Measurements from ENCODE around the gene ZNF580. TPM values are rescaled to one million over a fixed set of nuclear protein-coding genes. Genes with fewer than 3 reads are reported as not detected.

The ZNF580 gene
- total RNA-seq, 1 experiment from 2014 or later: 32.0 TPM

DNA sequence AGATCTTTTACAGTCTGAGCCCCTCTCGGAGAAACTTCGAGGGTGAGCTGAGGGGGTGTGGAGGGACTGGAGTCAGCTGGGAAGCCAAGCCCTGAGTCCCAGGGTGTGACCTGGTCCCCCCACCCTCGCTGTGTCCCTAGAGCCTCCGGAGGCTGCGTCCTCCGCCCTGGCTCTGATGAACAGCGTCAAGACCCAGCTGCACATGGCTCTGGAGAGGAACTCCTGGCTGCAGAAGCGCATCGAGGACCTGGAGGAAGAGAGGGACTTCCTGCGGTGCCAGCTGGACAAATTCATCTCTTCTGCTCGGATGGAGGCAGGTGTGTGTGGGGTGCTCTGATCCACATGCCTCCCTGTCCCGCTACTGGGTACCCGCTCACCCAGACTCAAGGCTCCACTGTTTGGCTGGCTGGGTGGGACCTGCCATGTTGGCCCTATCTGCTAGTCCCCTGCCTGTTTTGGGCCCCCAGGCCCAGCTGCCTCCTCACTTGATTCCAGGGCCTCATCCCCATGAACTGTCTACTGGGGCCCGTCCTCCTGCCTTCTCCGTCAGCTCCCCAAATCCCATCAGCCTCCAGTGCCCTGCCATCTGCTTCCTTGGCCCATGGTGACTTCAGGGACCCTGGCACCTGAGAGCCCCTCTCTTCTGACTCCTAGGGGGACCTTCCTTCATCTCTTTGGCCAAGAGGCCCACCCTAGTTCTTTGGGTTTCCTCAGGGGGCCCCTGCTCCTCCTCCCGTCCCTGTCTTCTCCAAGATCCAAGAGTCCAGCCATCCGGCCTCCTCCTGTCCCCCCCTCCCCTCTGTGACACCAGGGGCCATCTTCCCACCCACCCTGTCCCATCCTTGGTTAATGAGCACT lies 8.7 kb downstream of the ZNF580 start:
- Mint-ChIP-seq H3K27me3 (ENCODE audit: low read depth) (peaks cover 3% of the 10 kb centered on the region; the same call in 1 of the 2 replicates), H3K36me3 (peaks cover 16% of the 10 kb centered on the region), H3K4me1 (peaks cover 18% of the 10 kb centered on the region), H3K9me3 (no peaks in the 10 kb centered on the region), H3K27ac (no peak overlapping the region), H3K4me3 (peak overlapping the region; percentile 78)
- DNase-seq (ENCODE audit: low spot score) (no peak), ATAC-seq (no peak)
- TF ChIP-seq ATF1 (CRISPR knock-in tag; IDR thresholded peaks at IDR 0.05): no peak
- no peak for TF ChIP-seq ZNF423 (CRISPR knock-in tag; IDR thresholded peaks at IDR 0.05)
- no peak for TF ChIP-seq GTF2I (CRISPR knock-in tag; conservative IDR thresholded peaks at IDR 0.05)
- TF ChIP-seq ZNF138 (CRISPR knock-in tag; conservative IDR thresholded peaks at IDR 0.05): no peak
- no peak for TF ChIP-seq FOXJ3 (CRISPR knock-in tag; IDR thresholded peaks at IDR 0.05; ENCODE audit: borderline replicate concordance)
- TF ChIP-seq ZNF219 (CRISPR knock-in tag; IDR thresholded peaks at IDR 0.05; ENCODE audit: borderline replicate concordance): no peak
- TF ChIP-seq, protein P1, sequence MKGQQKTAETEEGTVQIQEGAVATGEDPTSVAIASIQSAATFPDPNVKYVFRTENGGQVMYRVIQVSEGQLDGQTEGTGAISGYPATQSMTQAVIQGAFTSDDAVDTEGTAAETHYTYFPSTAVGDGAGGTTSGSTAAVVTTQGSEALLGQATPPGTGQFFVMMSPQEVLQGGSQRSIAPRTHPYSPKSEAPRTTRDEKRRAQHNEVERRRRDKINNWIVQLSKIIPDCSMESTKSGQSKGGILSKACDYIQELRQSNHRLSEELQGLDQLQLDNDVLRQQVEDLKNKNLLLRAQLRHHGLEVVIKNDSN (CRISPR knock-in tag; IDR thresholded peaks at IDR 0.05): no peak
- TF ChIP-seq, protein P2, sequence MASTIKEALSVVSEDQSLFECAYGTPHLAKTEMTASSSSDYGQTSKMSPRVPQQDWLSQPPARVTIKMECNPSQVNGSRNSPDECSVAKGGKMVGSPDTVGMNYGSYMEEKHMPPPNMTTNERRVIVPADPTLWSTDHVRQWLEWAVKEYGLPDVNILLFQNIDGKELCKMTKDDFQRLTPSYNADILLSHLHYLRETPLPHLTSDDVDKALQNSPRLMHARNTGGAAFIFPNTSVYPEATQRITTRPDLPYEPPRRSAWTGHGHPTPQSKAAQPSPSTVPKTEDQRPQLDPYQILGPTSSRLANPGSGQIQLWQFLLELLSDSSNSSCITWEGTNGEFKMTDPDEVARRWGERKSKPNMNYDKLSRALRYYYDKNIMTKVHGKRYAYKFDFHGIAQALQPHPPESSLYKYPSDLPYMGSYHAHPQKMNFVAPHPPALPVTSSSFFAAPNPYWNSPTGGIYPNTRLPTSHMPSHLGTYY (CRISPR knock-in tag; IDR thresholded peaks at IDR 0.05): no peak
- TF ChIP-seq SOX15 (CRISPR knock-in tag; IDR thresholded peaks at IDR 0.05): no peak
- TF ChIP-seq, protein P3, sequence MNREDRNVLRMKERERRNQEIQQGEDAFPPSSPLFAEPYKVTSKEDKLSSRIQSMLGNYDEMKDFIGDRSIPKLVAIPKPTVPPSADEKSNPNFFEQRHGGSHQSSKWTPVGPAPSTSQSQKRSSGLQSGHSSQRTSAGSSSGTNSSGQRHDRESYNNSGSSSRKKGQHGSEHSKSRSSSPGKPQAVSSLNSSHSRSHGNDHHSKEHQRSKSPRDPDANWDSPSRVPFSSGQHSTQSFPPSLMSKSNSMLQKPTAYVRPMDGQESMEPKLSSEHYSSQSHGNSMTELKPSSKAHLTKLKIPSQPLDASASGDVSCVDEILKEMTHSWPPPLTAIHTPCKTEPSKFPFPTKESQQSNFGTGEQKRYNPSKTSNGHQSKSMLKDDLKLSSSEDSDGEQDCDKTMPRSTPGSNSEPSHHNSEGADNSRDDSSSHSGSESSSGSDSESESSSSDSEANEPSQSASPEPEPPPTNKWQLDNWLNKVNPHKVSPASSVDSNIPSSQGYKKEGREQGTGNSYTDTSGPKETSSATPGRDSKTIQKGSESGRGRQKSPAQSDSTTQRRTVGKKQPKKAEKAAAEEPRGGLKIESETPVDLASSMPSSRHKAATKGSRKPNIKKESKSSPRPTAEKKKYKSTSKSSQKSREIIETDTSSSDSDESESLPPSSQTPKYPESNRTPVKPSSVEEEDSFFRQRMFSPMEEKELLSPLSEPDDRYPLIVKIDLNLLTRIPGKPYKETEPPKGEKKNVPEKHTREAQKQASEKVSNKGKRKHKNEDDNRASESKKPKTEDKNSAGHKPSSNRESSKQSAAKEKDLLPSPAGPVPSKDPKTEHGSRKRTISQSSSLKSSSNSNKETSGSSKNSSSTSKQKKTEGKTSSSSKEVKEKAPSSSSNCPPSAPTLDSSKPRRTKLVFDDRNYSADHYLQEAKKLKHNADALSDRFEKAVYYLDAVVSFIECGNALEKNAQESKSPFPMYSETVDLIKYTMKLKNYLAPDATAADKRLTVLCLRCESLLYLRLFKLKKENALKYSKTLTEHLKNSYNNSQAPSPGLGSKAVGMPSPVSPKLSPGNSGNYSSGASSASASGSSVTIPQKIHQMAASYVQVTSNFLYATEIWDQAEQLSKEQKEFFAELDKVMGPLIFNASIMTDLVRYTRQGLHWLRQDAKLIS (CRISPR knock-in tag; IDR thresholded peaks at IDR 0.05; ENCODE audit: borderline replicate concordance): no peak
- TF ChIP-seq, protein P4, sequence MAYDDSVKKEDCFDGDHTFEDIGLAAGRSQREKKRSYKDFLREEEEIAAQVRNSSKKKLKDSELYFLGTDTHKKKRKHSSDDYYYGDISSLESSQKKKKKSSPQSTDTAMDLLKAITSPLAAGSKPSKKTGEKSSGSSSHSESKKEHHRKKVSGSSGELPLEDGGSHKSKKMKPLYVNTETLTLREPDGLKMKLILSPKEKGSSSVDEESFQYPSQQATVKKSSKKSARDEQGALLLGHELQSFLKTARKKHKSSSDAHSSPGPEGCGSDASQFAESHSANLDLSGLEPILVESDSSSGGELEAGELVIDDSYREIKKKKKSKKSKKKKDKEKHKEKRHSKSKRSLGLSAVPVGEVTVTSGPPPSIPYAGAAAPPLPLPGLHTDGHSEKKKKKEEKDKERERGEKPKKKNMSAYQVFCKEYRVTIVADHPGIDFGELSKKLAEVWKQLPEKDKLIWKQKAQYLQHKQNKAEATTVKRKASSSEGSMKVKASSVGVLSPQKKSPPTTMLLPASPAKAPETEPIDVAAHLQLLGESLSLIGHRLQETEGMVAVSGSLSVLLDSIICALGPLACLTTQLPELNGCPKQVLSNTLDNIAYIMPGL (CRISPR knock-in tag; IDR thresholded peaks at IDR 0.05): no peak
- TF ChIP-seq NR1H2 (CRISPR knock-in tag; IDR thresholded peaks at IDR 0.05): no peak
- no peak for TF ChIP-seq ZNF416 (CRISPR knock-in tag; IDR thresholded peaks at IDR 0.05)
- TF ChIP-seq ZNF232 (CRISPR knock-in tag; IDR thresholded peaks at IDR 0.05): no peak
- no peak for TF ChIP-seq GABPB1 (CRISPR knock-in tag; IDR thresholded peaks at IDR 0.05)
- no peak for TF ChIP-seq CBFB (CRISPR knock-in tag; IDR thresholded peaks at IDR 0.05; ENCODE audit: low read depth)
- POLR2A ChIA-PET: no interaction called here
- CTCF ChIA-PET: interaction anchor here (0.8 to 4.6 kb wide), 3 partner anchors 17 to 22 kb away, joined by 3 to 25 read pairs (median 3); no protein-coding TSS in a partner anchor

DNA sequence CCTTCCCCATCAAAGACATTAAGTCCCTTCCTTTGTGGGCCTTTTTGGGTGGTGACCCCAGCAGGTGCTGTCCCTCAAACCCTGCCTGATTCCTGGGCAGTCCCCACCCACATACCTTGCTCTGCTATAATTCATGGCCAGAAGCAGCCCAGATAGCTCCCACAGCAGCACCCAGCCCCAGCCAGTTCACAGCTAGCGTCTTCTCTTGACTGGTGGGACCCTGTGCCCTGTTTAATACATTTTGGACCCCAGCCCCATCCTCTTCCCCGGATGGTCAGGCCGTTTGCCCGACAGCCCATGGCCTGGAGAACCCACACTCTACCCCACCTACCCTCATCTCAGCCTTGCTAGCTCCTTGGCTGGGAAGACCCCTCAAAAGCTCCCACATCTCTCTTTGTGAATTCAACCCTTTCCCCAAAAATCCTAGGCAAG lies 9.3 kb downstream of the ZNF580 start:
- Mint-ChIP-seq H3K27me3 (ENCODE audit: low read depth) (peaks cover 3% of the 10 kb centered on the region; the same call in 1 of the 2 replicates), H3K27ac (no peak overlapping the region), H3K4me1 (peaks cover 16% of the 10 kb centered on the region), H3K4me3 (peak overlapping the region; percentile 10; the same call in 1 of the 2 replicates), H3K9me3 (no peaks in the 10 kb centered on the region), H3K36me3 (peaks cover 15% of the 10 kb centered on the region)
- TF ChIP-seq NR2C2 (CRISPR knock-in tag; IDR thresholded peaks at IDR 0.05): no peak
- TF ChIP-seq NFE2L1 (CRISPR knock-in tag; IDR thresholded peaks at IDR 0.05): no peak
- TF ChIP-seq, protein P5, sequence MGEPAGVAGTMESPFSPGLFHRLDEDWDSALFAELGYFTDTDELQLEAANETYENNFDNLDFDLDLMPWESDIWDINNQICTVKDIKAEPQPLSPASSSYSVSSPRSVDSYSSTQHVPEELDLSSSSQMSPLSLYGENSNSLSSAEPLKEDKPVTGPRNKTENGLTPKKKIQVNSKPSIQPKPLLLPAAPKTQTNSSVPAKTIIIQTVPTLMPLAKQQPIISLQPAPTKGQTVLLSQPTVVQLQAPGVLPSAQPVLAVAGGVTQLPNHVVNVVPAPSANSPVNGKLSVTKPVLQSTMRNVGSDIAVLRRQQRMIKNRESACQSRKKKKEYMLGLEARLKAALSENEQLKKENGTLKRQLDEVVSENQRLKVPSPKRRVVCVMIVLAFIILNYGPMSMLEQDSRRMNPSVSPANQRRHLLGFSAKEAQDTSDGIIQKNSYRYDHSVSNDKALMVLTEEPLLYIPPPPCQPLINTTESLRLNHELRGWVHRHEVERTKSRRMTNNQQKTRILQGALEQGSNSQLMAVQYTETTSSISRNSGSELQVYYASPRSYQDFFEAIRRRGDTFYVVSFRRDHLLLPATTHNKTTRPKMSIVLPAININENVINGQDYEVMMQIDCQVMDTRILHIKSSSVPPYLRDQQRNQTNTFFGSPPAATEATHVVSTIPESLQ (CRISPR knock-in tag; IDR thresholded peaks at IDR 0.05): no peak
- TF ChIP-seq SP1 (CRISPR knock-in tag; conservative IDR thresholded peaks at IDR 0.05): no peak
- TF ChIP-seq GRHL2 (CRISPR knock-in tag; IDR thresholded peaks at IDR 0.05; ENCODE audit: insufficient replicate concordance, severe bottlenecking): no peak
- no peak for TF ChIP-seq ZNF317 (CRISPR knock-in tag; IDR thresholded peaks at IDR 0.05; ENCODE audit: borderline replicate concordance, low read depth)
- no peak for TF ChIP-seq GTF2I (CRISPR knock-in tag; conservative IDR thresholded peaks at IDR 0.05)
- no peak for DNase-seq (ENCODE audit: low spot score)
- ATAC-seq: no peak
- POLR2A ChIA-PET: no interaction called here
- CTCF ChIA-PET: interaction anchor here (0.8 to 4.6 kb wide), 2 partner anchors 18 to 21 kb away, joined by 3 to 25 read pairs; no protein-coding TSS in a partner anchor

All from WTC11 (cell line).